Endothelial cell of umbilical vein (primary cell): ENCODE data around the gene MEGF11. TPM values are rescaled to one million over a fixed set of nuclear protein-coding genes. Genes with fewer than 3 reads are reported as not detected.
"Not testable (repeated sequence)": the region's sequence is repeated elsewhere in the genome, so short reads cannot be mapped to it uniquely, and the experiment has no call there.

ENCODE experiments used
- BruUV-seq: library from RNA; stranded (reverse); fragments of 400-500 nt; replicated peaks from 2 replicates; lab custom pipeline; 2021; lab: Mats Ljungman, UMichigan
- CTCF ChIA-PET: fragments of 300-600, 350-600 bp; sonication (Branson Sonifier 250); formaldehyde crosslinking; loops from one replicate; lab custom pipeline; 2021; ENCODE audit warnings: antibody characterized with exemption, inconsistent platforms; lab: Charles Lee
- POLR2A ChIA-PET: fragments of 300-600, 350-600 bp; sonication (Branson Sonifier 250); formaldehyde crosslinking; loops from one replicate; lab custom pipeline; 2021; ENCODE audit warnings: antibody characterized with exemption, inconsistent platforms; lab: Charles Lee
- DNase-seq: peaks from one replicate; pipeline ENCODE4 v3.0.0-alpha.2; 2011; ENCODE audit warnings: low read depth, low spot score
- FAIRE-seq: peaks from 2 replicates; lab custom pipeline; 2011; peaks lifted over from hg19 to GRCh38; lab: Jason Lieb, UNC
- H2AFZ ChIP-seq: 2 replicates; pipeline ENCODE4 v1.6.0; 2012; ENCODE audit warnings: low read depth, low read length, control low read depth, inconsistent platforms
- H3K27ac ChIP-seq: 2 replicates; pipeline ENCODE4 v1.5.1; 2011; ENCODE audit warnings: low read depth, mild to moderate bottlenecking, control low read depth, low read length, moderate library complexity; ENCODE audit not compliant: insufficient read depth
- H3K27me3 ChIP-seq, 2 experiments: 2 replicates each; pipeline versions ENCODE4 v1.6.0 to v1.6.1; 2011; ENCODE audit warnings: low read length in 2 of 2, mixed read lengths in 1 of 2; ENCODE audit not compliant: control insufficient read depth in 2 of 2, insufficient read depth in 2 of 2
- H3K36me3 ChIP-seq, 2 experiments: 2 replicates in 1 of 2; 3 replicates in 1 of 2; pipeline ENCODE4 v1.5.1; 2011; ENCODE audit warnings: low read length in 2 of 2, mild to moderate bottlenecking in 1 of 2, moderate library complexity in 1 of 2; ENCODE audit not compliant: control insufficient read depth in 2 of 2, insufficient read depth in 2 of 2; ENCODE audit errors: extremely low read depth in 1 of 2
- H3K4me1 ChIP-seq: 3 replicates; pipeline ENCODE4 v1.5.1; 2011; ENCODE audit warnings: mild to moderate bottlenecking, low read length; ENCODE audit not compliant: control insufficient read depth, insufficient read depth; ENCODE audit errors: extremely low read depth
- H3K4me2 ChIP-seq: 2 replicates; pipeline ENCODE4 v1.6.1; 2011; ENCODE audit warnings: low read length, control low read depth, mixed read lengths; ENCODE audit not compliant: insufficient read depth
- H3K4me3 ChIP-seq, 3 experiments: fragments of 200-600 bp in 1 of 3; sonication (generic), shearing (Covaris generic) in 1 of 3; replicated peaks in 1 of 3; 2 replicates each; pipeline ENCODE4 v1.5.1; 2011 to 2016; ENCODE audit warnings: control low read depth in 3 of 3, low read length in 3 of 3, mild to moderate bottlenecking in 2 of 3, inconsistent platforms in 1 of 3, low read depth in 1 of 3, moderate library complexity in 1 of 3; ENCODE audit not compliant: insufficient read depth in 1 of 3
- H3K79me2 ChIP-seq: 2 replicates; pipeline ENCODE4 v1.6.0; 2012; ENCODE audit warnings: low read length, inconsistent platforms; ENCODE audit not compliant: control insufficient read depth, insufficient read depth
- H3K9ac ChIP-seq: replicated peaks from 2 replicates; pipeline ENCODE3; 2011; ENCODE audit warnings: low read length, control low read depth; ENCODE audit not compliant: insufficient read depth; ENCODE audit errors: extremely low read depth
- H3K9me1 ChIP-seq: replicated peaks from 3 replicates; pipeline ENCODE4 v1.6.0; 2011; ENCODE audit warnings: mild to moderate bottlenecking, low read length; ENCODE audit not compliant: control insufficient read depth, insufficient read depth; ENCODE audit errors: extremely low read depth
- H3K9me3 ChIP-seq: replicated peaks from 2 replicates; pipeline ENCODE4 v1.5.1; 2012; ENCODE audit warnings: low read length, inconsistent platforms; ENCODE audit not compliant: control insufficient read depth, insufficient read depth
- H4K20me1 ChIP-seq: replicated peaks from 2 replicates; pipeline ENCODE3; 2011; ENCODE audit warnings: mild to moderate bottlenecking, low read length; ENCODE audit not compliant: control insufficient read depth, insufficient read depth; ENCODE audit errors: extremely low read depth
- EZH2 ChIP-seq: IDR thresholded peaks from 2 replicates; pipeline ENCODE4 v1.6.1; 2012; ENCODE audit warnings: borderline replicate concordance, low read depth, mild to moderate bottlenecking, moderate library complexity, low read length, inconsistent platforms; ENCODE audit not compliant: severe bottlenecking
- FOS ChIP-seq: IDR thresholded peaks from 2 replicates; pipeline ENCODE4 v1.6.1; 2011; ENCODE audit warnings: mild to moderate bottlenecking, low read length, moderate library complexity, borderline replicate concordance; ENCODE audit not compliant: insufficient read depth
- GATA2 ChIP-seq: IDR thresholded peaks from 2 replicates; pipeline ENCODE4 v1.7.0; 2011; ENCODE audit warnings: low read depth, mild to moderate bottlenecking, moderate library complexity, mixed read lengths, low read length; ENCODE audit not compliant: insufficient read length, insufficient read depth
- JUN ChIP-seq: IDR thresholded peaks from 2 replicates; pipeline ENCODE4 v1.6.1; 2011; ENCODE audit warnings: borderline replicate concordance, low read depth; ENCODE audit not compliant: insufficient read length, insufficient read depth
- MAX ChIP-seq: IDR thresholded peaks from 2 replicates; pipeline ENCODE4 v1.6.1; 2011; ENCODE audit not compliant: insufficient read depth, insufficient read length
- MYC ChIP-seq: IDR thresholded peaks from one replicate; pipeline ENCODE4 v1.6.1; 2011; ENCODE audit warnings: mild to moderate bottlenecking, low read depth, low read length
- POLR2A ChIP-seq: IDR thresholded peaks from 2 replicates; pipeline ENCODE4 v1.6.1; 2012; ENCODE audit warnings: low read depth, mild to moderate bottlenecking, control low read depth, low read length
- POLR2AphosphoS5 ChIP-seq: IDR thresholded peaks from 2 replicates; pipeline ENCODE4 v1.6.1; 2012; ENCODE audit warnings: low read depth, mild to moderate bottlenecking, control low read depth, low read length, moderate library complexity; ENCODE audit not compliant: insufficient read depth
- dilution Hi-C: fragments of 300-500 bp; cut with MboI; formaldehyde crosslinking; loops from one replicate; pipeline ENCODE4 v1.15.0; 2019; ENCODE audit warnings: low sequenced_read_pairs; ENCODE audit not compliant: extremely low pct_ligation_motif_present
- intact Hi-C: fragments of 100-400 bp; cut with micrococcal nuclease; formaldehyde crosslinking; loops from one replicate; pipeline ENCODE4 v1.10.0; 2022
- polyA plus RNA-seq, 4 experiments: library from polyadenylated mRNA; depleted of rRNA in 3 of 4; stranded (reverse) in 3 of 4; unstranded in 1 of 4; fragments of >200 nt; gene quantifications; 2 replicates each; pipeline versions ENCODE4 v1.2.1 to v1.2.3, GENCODE V29; 2011 to 2012; ENCODE audit warnings: missing spikeins in 1 of 4
- total RNA-seq: library from RNA; stranded (reverse); gene quantifications from 2 replicates; pipeline ENCODE4 v1.2.3, GENCODE V29; 2021
- TF ChIP-seq, protein P1 (sequence below), 2 donors: IDR thresholded peaks; 1 replicate in 1 of 2; 2 replicates in 1 of 2; pipeline ENCODE4 v1.5.1; 2011; ENCODE audit warnings: low read length in 2 of 2, mild to moderate bottlenecking in 2 of 2, moderate library complexity in 2 of 2, control low read depth in 1 of 2, inconsistent platforms in 1 of 2, low read depth in 1 of 2; ENCODE audit not compliant: insufficient read depth in 1 of 2; ENCODE audit errors: extremely low read depth in 1 of 2

Gene MEGF11
- total and polyA plus RNA-seq, 2 donors (not counting 3 experiments of a cell fraction or from before 2014, with no cell fraction given) = not detected

GRCh38 chr15:66004618-66005262 is 248.8 kb downstream of the MEGF11 start:
- Histone ChIP-seq H4K20me1 (no peaks in the 10 kb centered on the region), H3K79me2 (no peaks in the 10 kb centered on the region), H3K4me1 (no peaks in the 10 kb centered on the region), H3K27ac (no peak overlapping the region), H3K36me3 (no peaks in the 10 kb centered on the region), H3K9me1 (no peaks in the 10 kb centered on the region), H3K9ac (no peak overlapping the region), H3K4me2 (no peak overlapping the region), H3K27me3 (peaks cover 0 to 4% of the 10 kb centered on the region in 2 experiments), H2AFZ (no peak overlapping the region), H3K9me3 (no peaks in the 10 kb centered on the region), H3K4me3 (no peak overlapping the region)
- TF ChIP-seq GATA2 = no peak
- no peak for TF ChIP-seq FOS
- TF ChIP-seq JUN = no peak
- TF ChIP-seq, protein P1, sequence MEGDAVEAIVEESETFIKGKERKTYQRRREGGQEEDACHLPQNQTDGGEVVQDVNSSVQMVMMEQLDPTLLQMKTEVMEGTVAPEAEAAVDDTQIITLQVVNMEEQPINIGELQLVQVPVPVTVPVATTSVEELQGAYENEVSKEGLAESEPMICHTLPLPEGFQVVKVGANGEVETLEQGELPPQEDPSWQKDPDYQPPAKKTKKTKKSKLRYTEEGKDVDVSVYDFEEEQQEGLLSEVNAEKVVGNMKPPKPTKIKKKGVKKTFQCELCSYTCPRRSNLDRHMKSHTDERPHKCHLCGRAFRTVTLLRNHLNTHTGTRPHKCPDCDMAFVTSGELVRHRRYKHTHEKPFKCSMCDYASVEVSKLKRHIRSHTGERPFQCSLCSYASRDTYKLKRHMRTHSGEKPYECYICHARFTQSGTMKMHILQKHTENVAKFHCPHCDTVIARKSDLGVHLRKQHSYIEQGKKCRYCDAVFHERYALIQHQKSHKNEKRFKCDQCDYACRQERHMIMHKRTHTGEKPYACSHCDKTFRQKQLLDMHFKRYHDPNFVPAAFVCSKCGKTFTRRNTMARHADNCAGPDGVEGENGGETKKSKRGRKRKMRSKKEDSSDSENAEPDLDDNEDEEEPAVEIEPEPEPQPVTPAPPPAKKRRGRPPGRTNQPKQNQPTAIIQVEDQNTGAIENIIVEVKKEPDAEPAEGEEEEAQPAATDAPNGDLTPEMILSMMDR (IDR thresholded peaks at IDR 0.05; ENCODE audit: extremely low read depth in 1 of 2, insufficient read depth in 1 of 2, low read depth in 1 of 2, low read length in 2 of 2) = no peak
- TF ChIP-seq MYC = no peak
- TF ChIP-seq POLR2A = no peak
- no peak for TF ChIP-seq MAX
- no peak for TF ChIP-seq EZH2
- no peak for TF ChIP-seq POLR2AphosphoS5
- intact Hi-C loops = no loop called here
- BruUV-seq = no TSS peak
- FAIRE-seq (peak; percentile 80), DNase-seq (peak; percentile 40)
- POLR2A ChIA-PET = no interaction called here
- CTCF ChIA-PET = no interaction called here
- dilution Hi-C loops = no loop called here

DNA sequence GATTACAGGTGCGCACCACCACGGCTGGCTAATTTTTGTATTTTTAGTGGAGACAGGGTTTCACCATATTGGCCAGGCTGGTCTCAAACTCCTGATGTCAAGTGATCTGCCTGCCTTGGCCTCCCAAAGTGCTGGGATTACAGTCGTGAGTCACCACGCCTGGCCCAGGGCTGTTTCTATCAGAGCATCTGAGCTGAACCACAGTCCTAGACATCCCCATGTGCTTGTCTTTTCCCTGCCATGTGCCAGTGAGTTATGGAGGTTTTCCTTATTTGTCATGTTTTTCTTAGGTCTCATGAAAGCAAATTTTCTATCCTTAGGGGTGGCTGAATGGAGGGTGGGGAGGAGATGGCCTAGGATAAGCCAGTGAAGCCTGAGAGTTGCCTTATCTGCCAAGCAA is 250.4 kb downstream of the MEGF11 start:
- dilution Hi-C loops, H3K9me1 ChIP-seq, H3K27ac ChIP-seq, H3K4me1 ChIP-seq, FAIRE-seq, POLR2A ChIA-PET, H3K36me3 ChIP-seq, H2AFZ ChIP-seq, H3K27me3 ChIP-seq, H3K4me3 ChIP-seq, CTCF ChIA-PET, H3K9me3 ChIP-seq, DNase-seq, H4K20me1 ChIP-seq, BruUV-seq, intact Hi-C loops, H3K9ac ChIP-seq, H3K4me2 ChIP-seq, H3K79me2 ChIP-seq: not testable (repeated sequence)
